GM12878 (cell line): ENCODE results near the gene SQSTM1.

Source experiments
- POLR2AphosphoS5 ChIP-seq: IDR thresholded peaks from 2 replicates; pipeline ENCODE4 v1.6.1; 2011; ENCODE audit warnings: mild to moderate bottlenecking, low read length, inconsistent platforms
- TAF1 ChIP-seq: IDR thresholded peaks from 2 replicates; pipeline ENCODE4 v1.6.1; 2011; ENCODE audit warnings: mild to moderate bottlenecking, low read depth, low read length, borderline replicate concordance

DNA sequence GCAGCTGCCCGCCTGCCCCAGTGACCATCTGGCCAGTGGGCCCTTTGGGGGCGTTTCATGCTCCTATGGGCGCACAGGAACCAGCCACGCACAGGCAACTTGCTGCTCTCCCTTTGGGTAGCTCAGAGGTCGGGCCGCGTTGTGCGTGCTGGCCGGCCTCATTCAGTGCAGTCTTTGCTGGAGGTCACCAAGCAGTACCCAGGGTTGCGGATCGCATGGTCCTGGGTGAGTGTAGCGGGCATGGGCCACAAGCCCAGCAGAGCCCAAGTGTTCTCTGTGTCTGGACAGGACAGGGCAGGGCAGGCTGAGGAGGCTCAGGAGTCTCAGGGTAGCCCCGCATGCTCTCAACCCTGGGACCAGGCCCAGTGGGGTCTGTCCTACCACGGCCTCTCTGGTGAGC, 47.8 kb downstream of the SQSTM1 start:
- TF ChIP-seq POLR2AphosphoS5 (no peak), TAF1 (no peak)
